Keratinocyte (primary cell): ENCODE results near the gene CAPN2. TPM values are rescaled to one million over a fixed set of nuclear protein-coding genes. Genes with fewer than 3 reads are reported as not detected.
A peak's percentile ranks its signal among the peaks of the same experiment; 100 is the strongest.

Source experiments
- DNase-seq: peaks from one replicate; pipeline ENCODE4 v3.0.0-alpha.2; 2011; ENCODE audit warnings: low read depth, missing footprints, low spot score
- FAIRE-seq: peaks from 2 replicates; lab custom pipeline; 2011; peaks lifted over from hg19 to GRCh38; lab: Jason Lieb, UNC
- H2AFZ ChIP-seq: 2 replicates; pipeline ENCODE4 v1.6.0; 2012; ENCODE audit warnings: low read length, control low read depth, inconsistent platforms; ENCODE audit not compliant: control insufficient read depth
- H3K27ac ChIP-seq: 2 replicates; pipeline ENCODE4 v1.5.1; 2011; ENCODE audit warnings: low read length; ENCODE audit not compliant: control insufficient read depth, insufficient read depth
- H3K27me3 ChIP-seq: 3 replicates; pipeline ENCODE4 v1.6.0; 2011; ENCODE audit warnings: low read length; ENCODE audit not compliant: control insufficient read depth, insufficient read depth; ENCODE audit errors: extremely low read depth
- H3K36me3 ChIP-seq, 2 experiments: 2 replicates in 1 of 2; 3 replicates in 1 of 2; pipeline ENCODE4 v1.5.1; 2011; ENCODE audit warnings: low read length in 2 of 2, mild to moderate bottlenecking in 1 of 2; ENCODE audit not compliant: control insufficient read depth in 2 of 2, insufficient read depth in 2 of 2; ENCODE audit errors: extremely low read depth in 1 of 2
- H3K4me1 ChIP-seq: 3 replicates; pipeline ENCODE4 v1.5.1; 2011; ENCODE audit warnings: low read length; ENCODE audit not compliant: control insufficient read depth, insufficient read depth; ENCODE audit errors: extremely low read depth
- H3K4me2 ChIP-seq: 3 replicates; pipeline ENCODE4 v1.6.0; 2011; ENCODE audit warnings: low read depth, low read length; ENCODE audit not compliant: control insufficient read depth, insufficient read depth; ENCODE audit errors: extremely low read depth
- H3K4me3 ChIP-seq, 3 experiments: fragments of 200-600 bp in 1 of 3; sonication (generic) in 1 of 3; 2 replicates in 2 of 3; 3 replicates in 1 of 3; pipeline ENCODE4 v1.5.1; 2011 to 2016; ENCODE audit warnings: low read length in 3 of 3, mild to moderate bottlenecking in 3 of 3, control low read depth in 2 of 3, inconsistent platforms in 1 of 3, low read depth in 1 of 3, mixed read lengths in 1 of 3, mixed run types in 1 of 3, moderate library complexity in 1 of 3; ENCODE audit not compliant: control insufficient read depth in 2 of 3, insufficient read depth in 2 of 3; ENCODE audit errors: extremely low read depth in 1 of 3
- H3K79me2 ChIP-seq: 2 replicates; pipeline ENCODE4 v1.6.0; 2012; ENCODE audit warnings: low read length; ENCODE audit not compliant: control insufficient read depth, insufficient read depth
- H3K9ac ChIP-seq: 3 replicates; pipeline ENCODE4 v1.6.0; 2011; ENCODE audit warnings: low read length; ENCODE audit not compliant: control insufficient read depth, insufficient read depth; ENCODE audit errors: extremely low read depth
- H3K9me1 ChIP-seq: 3 replicates; pipeline ENCODE4 v1.6.0; 2011; ENCODE audit warnings: low read length; ENCODE audit not compliant: control insufficient read depth, insufficient read depth; ENCODE audit errors: extremely low read depth
- H3K9me3 ChIP-seq: 2 replicates; pipeline ENCODE4 v1.5.1; 2012; ENCODE audit warnings: low read depth, low read length; ENCODE audit not compliant: control insufficient read depth
- H4K20me1 ChIP-seq: 3 replicates; pipeline ENCODE4 v1.6.0; 2011; ENCODE audit warnings: low read length; ENCODE audit not compliant: control insufficient read depth, insufficient read depth; ENCODE audit errors: extremely low read depth
- CTCF ChIP-seq, 3 experiments: IDR thresholded peaks in 1 of 3; conservative IDR thresholded peaks in 1 of 3; optimal IDR thresholded peaks in 1 of 3; 2 replicates in 2 of 3; 3 replicates in 1 of 3; pipeline versions ENCODE3 to v1.5.1; 2011; ENCODE audit warnings: low read length in 3 of 3, mild to moderate bottlenecking in 3 of 3, moderate library complexity in 2 of 3, control low read depth in 1 of 3, inconsistent platforms in 1 of 3; ENCODE audit not compliant: insufficient read depth in 2 of 3; ENCODE audit errors: extremely low read depth in 1 of 3
- EZH2 ChIP-seq: IDR thresholded peaks from one replicate; pipeline ENCODE4 v1.6.1; 2012; ENCODE audit warnings: inconsistent platforms, mild to moderate bottlenecking, low read length, moderate library complexity
- dilution Hi-C: fragments of 300-500 bp; cut with MboI; formaldehyde crosslinking; loops from one replicate; pipeline ENCODE4 v1.7.0; 2020; ENCODE audit warnings: low sequenced_read_pairs; ENCODE audit not compliant: extremely low pct_ligation_motif_present
- polyA plus RNA-seq, 5 experiments: library from polyadenylated mRNA; depleted of rRNA in 3 of 5; stranded (reverse) in 3 of 5; stranded (forward) in 1 of 5; unstranded in 1 of 5; fragments of >200 nt; gene quantifications; 1 replicate in 1 of 5; 2 replicates in 3 of 5; 3 replicates in 1 of 5; pipeline versions ENCODE4 v1.2.1 to v1.2.3, GENCODE V29; 2011 to 2012; ENCODE audit warnings: missing spikeins in 2 of 5, low read depth in 1 of 5, low replicate concordance in 1 of 5

The CAPN2 gene
- polyA plus RNA-seq, 1 donor (not counting 4 experiments of a cell fraction or from before 2014, with no cell fraction given) = 366 TPM

- TF ChIP-seq CTCF (optimal IDR thresholded peaks at IDR 0.05 in 1 of 3, IDR thresholded peaks at IDR 0.05 in 1 of 3, conservative IDR thresholded peaks at IDR 0.05 in 1 of 3; ENCODE audit: extremely low read depth in 1 of 3, insufficient read depth in 2 of 3, low read length in 3 of 3) = no peak
- Histone ChIP-seq H3K36me3 (peaks cover 17 to 43% of the 10 kb centered on the region in 2 experiments), H3K9ac (peak overlapping the region; percentile 89), H3K4me3 (peak overlapping the region; percentile 83 to 88 (median 84)), H3K9me3 (no peaks in the 10 kb centered on the region), H3K79me2 (peaks cover 64% of the 10 kb centered on the region), H3K27me3 (no peaks in the 10 kb centered on the region), H2AFZ (no peak overlapping the region), H4K20me1 (peaks cover 21% of the 10 kb centered on the region), H3K4me1 (peaks cover 56% of the 10 kb centered on the region), H3K27ac (peak overlapping the region; percentile 89), H3K4me2 (peak overlapping the region; percentile 99), H3K9me1 (no peaks in the 10 kb centered on the region)
- DNase-seq (no peak), FAIRE-seq (peak; percentile 65)
- dilution Hi-C loops = no loop called here
Measured at GRCh38 chr1:223713546-223714420, 1.4 kb downstream of the CAPN2 start.

GRCh38 chr1:223714421-223714724 lies 2.0 kb downstream of the CAPN2 start:
- no peak for FAIRE-seq
- TF ChIP-seq EZH2 (no peak), CTCF (optimal IDR thresholded peaks at IDR 0.05 in 1 of 3, IDR thresholded peaks at IDR 0.05 in 1 of 3, conservative IDR thresholded peaks at IDR 0.05 in 1 of 3; ENCODE audit: extremely low read depth in 1 of 3, insufficient read depth in 2 of 3, low read length in 3 of 3) (no peak)
- Histone ChIP-seq H2AFZ (no peak overlapping the region), H3K9ac (peak overlapping the region; percentile 89), H3K9me1 (no peaks in the 10 kb centered on the region), H3K27ac (peak overlapping the region; percentile 89), H3K4me3 (peak overlapping the region; percentile 83 to 88 (median 84)), H3K4me2 (peak overlapping the region; percentile 99), H3K4me1 (peaks cover 53% of the 10 kb centered on the region), H3K36me3 (peaks cover 20 to 44% of the 10 kb centered on the region in 2 experiments), H3K27me3 (no peaks in the 10 kb centered on the region), H3K9me3 (no peaks in the 10 kb centered on the region), H3K79me2 (peaks cover 68% of the 10 kb centered on the region), H4K20me1 (peaks cover 21% of the 10 kb centered on the region)
- DNase-seq = no peak
- dilution Hi-C loops = no loop called here
